OCI-LY3 (cell line): ENCODE measurements around the gene PLEKHA8.

Source experiments
- CTCF ChIP-seq: fragments of 200-600, 300-600 bp; sonication (generic); IDR thresholded peaks from 2 replicates; pipeline ENCODE4 v1.5.1; 2014; ENCODE audit warnings: antibody characterized with exemption, low read length, low read depth
- EZH2phosphoT487 ChIP-seq: fragments of 200-600 bp; shearing (Covaris generic); IDR thresholded peaks from 2 replicates; pipeline ENCODE4 v1.6.1; 2018; ENCODE audit warnings: antibody characterized with exemption, mixed run types, low read depth

GRCh38 chr7:30005464-30005863 is 22.7 kb upstream of the PLEKHA8 start:
- TF ChIP-seq CTCF = no peak
- TF ChIP-seq EZH2phosphoT487 = no peak
